BE2C (cell line): ENCODE data around the gene ADAMTSL5.
"Not testable (repeated sequence)": the region's sequence is repeated elsewhere in the genome, so short reads cannot be mapped to it uniquely, and the experiment has no call there.

Source experiments
- DNase-seq: peaks from one replicate; pipeline ENCODE4 v3.0.0-alpha.2; 2020
- H3K27me3 ChIP-seq: fragments of 250-450 bp; sonication (Bioruptor Pico); 2 replicates; pipeline ENCODE4 v1.5.1; 2020; ENCODE audit warnings: mild to moderate bottlenecking
- H3K36me3 ChIP-seq: fragments of 250-450 bp; sonication (Bioruptor Pico); 2 replicates; pipeline ENCODE4 v1.5.1; 2020; ENCODE audit warnings: mild to moderate bottlenecking
- H3K4me1 ChIP-seq: fragments of 250-450 bp; sonication (Bioruptor Pico); 2 replicates; pipeline ENCODE4 v1.5.1; 2020
- H3K4me3 ChIP-seq: 2 replicates; pipeline ENCODE4 v1.5.1; 2011; ENCODE audit warnings: low read depth, low read length
- H3K9me3 ChIP-seq: fragments of 250-450 bp; sonication (Bioruptor Pico); 2 replicates; pipeline ENCODE4 v1.5.1; 2020
- CTCF ChIP-seq: IDR thresholded peaks from 2 replicates; pipeline ENCODE4 v1.5.1; 2012; ENCODE audit warnings: mild to moderate bottlenecking, low read depth, low read length

ADAMTSL5 gene

DNA sequence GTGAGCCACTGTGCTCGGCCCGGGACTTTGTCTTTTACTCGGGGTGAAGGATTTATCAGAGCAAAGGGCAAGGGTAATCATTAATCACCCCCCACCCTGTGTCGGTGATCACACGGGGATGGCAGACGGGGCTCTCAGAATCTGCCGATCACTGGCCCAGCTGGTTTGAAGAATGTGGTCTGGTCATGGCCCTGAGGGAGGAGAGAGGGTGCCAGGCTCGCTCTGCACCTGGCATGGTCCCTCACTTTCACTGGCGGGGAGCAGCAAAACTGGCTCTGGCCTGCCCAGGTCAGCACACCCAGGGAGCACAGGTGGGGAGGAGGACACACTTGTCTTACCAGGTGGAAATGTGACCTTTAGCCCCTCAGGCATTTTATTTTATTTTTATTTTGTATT is 11.6 kb downstream of the ADAMTSL5 start:
- Histone ChIP-seq H3K9me3 (no peaks in the 10 kb centered on the region), H3K4me1 (no peaks in the 10 kb centered on the region), H3K36me3 (no peaks in the 10 kb centered on the region), H3K27me3 (peaks cover 4% of the 10 kb centered on the region), H3K4me3 (no peak overlapping the region)
- DNase-seq, result no peak
- TF ChIP-seq CTCF, result no peak

GRCh38 chr19:1499231-1499630 is 13.6 kb downstream of the ADAMTSL5 start:
- H3K4me1 ChIP-seq, DNase-seq, H3K27me3 ChIP-seq, H3K4me3 ChIP-seq, H3K9me3 ChIP-seq, H3K36me3 ChIP-seq: not testable (repeated sequence)

DNA sequence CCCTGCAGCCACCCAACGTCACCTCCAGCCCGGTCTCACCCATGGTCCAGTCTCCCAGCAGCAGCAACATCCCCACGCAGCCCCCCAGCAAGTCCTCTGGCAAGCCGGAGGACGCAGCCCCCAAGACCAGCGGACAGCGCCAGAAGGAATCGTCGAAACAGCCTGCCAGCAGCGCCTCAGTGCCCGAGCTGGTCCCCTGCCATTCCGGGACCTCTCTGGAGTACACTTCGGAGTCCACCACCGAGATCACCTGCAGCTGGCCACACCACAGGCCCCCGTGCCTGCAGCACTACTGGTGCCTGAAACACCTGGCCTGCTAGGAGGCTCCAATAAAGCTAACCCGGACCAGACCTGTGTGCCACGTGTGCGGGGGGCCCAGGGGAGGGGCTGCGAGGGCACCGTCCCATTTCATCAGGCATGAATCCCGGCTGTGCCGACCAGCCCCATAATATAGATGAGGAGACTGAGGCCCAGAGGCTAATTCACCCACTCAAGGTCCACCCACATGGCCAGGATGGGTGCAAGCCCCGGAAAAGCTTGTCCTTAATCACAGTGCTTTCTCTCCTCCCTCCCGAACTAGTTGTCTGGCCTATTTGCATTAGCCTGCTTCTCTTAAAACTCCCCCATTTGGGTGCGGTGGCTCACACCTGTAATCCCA is 15.1 kb downstream of the ADAMTSL5 start:
- Histone ChIP-seq H3K4me3 (no peak overlapping the region), H3K27me3 (no peaks in the 10 kb centered on the region; the same call in 1 of the 2 replicates), H3K36me3 (no peaks in the 10 kb centered on the region), H3K9me3 (no peaks in the 10 kb centered on the region), H3K4me1 (peaks cover 4% of the 10 kb centered on the region; the same call in 1 of the 2 replicates)
- no peak for TF ChIP-seq CTCF
- no peak for DNase-seq

DNA sequence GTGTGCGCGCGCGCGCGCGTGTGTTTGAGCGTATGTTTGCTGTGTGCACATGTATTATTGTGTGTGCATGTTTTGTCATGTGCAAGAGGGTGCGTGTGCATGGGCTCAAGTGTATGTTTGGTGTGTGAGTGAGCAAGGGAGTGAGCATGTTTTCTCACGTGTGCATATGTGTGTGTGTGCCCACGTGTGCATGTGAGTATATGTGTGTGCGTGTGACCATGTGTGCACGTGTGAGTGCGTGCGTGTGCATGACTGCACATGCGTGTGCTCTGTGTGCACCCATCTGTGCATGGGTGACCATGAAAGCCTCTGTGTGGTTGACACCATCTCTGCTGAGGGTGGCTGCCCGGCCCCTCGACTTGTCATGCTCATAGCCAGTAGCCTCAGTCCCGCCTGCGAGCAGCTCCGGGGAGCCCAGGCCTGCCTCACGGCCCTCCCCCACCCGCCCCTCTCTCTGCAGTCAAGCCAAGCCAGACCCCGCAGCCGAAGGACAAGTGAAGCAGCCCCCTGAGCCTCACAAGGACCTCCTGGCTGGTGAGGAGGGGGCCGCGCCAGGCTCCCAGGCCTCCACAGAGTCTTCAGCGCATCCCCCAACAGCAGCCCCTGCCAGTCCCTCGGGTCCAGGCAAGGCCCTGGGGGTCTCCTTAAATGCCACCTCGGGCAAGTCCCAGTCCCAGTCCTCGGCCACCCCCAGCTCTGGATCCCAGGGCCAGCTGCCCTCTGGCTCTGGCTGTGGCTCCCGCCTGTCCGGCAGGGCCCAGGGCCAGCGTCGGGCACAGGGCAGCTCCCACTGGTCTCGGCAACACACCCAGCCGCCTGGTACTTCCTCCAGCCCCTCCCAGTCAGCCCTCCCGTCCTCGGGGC is 15.9 kb downstream of the ADAMTSL5 start:
- Histone ChIP-seq H3K9me3 (no peaks in the 10 kb centered on the region), H3K36me3 (no peaks in the 10 kb centered on the region), H3K4me1 (peaks cover 4% of the 10 kb centered on the region; the same call in 1 of the 2 replicates), H3K27me3 (no peaks in the 10 kb centered on the region), H3K4me3 (no peak overlapping the region)
- TF ChIP-seq CTCF, result no peak
- DNase-seq, result no peak

DNA sequence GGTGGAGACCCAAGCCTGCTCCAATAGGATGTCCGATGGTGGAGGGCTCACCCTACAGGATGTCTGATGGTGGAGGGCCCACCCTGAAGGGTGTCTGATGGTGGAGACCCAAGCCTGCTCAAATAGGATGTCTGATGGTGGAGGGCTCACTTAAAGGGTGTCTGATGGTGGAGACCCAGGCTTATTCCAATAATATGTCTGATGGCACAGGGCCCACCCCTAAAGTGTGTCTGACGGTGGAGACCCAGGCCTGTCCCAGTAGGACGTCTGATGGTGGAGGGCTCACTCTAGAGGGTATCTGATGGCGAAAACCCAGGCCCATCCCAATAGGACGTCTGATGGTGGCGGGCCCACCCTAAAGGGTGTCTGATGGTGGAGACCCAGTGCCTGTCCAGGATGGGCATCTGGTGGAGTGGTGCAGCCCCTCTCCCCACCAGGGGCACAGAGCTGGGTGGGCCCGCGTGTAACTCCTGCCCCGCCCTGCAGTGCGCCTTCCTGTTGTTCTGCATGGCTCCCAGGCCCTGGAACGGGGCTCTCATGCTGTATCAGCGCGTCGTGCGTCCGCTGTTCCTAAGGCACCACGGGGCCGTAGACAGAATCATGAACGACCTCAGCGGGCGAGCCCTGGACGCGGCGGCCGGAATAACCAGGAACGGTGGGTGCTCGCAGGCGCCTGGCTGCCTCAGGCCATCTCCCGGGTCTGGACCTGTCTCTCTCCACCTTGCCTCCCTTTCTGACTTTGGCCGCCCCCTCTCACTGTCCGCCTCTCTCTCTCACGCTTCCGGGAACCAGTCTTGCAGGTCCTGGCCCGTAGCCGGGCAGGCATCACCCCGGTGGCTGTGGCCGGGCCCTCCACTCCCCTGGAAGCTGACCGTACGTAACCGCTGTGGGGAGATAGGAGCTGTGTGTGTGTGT is 16.8 kb downstream of the ADAMTSL5 start:
- Histone ChIP-seq H3K36me3 (no peaks in the 10 kb centered on the region), H3K27me3 (no peaks in the 10 kb centered on the region), H3K4me1 (peaks cover 4% of the 10 kb centered on the region; the same call in 1 of the 2 replicates)

More for the DNA sequence above, 16.8 kb downstream of the ADAMTSL5 start:
- Histone ChIP-seq H3K4me3 (no peak overlapping the region), H3K9me3 (no peaks in the 10 kb centered on the region)
- DNase-seq, result no peak
- TF ChIP-seq CTCF, result no peak
